Astrocyte of the hippocampus (primary cell): ENCODE results near the gene MRAP2.
"Not testable (repeated sequence)": the region's sequence is repeated elsewhere in the genome, so short reads cannot be mapped to it uniquely, and the experiment has no call there.

Experiments used
- DNase-seq: peaks from one replicate; pipeline ENCODE4 v3.0.0; 2011; ENCODE audit warnings: low read depth, low spot score

Gene MRAP2

DNA sequence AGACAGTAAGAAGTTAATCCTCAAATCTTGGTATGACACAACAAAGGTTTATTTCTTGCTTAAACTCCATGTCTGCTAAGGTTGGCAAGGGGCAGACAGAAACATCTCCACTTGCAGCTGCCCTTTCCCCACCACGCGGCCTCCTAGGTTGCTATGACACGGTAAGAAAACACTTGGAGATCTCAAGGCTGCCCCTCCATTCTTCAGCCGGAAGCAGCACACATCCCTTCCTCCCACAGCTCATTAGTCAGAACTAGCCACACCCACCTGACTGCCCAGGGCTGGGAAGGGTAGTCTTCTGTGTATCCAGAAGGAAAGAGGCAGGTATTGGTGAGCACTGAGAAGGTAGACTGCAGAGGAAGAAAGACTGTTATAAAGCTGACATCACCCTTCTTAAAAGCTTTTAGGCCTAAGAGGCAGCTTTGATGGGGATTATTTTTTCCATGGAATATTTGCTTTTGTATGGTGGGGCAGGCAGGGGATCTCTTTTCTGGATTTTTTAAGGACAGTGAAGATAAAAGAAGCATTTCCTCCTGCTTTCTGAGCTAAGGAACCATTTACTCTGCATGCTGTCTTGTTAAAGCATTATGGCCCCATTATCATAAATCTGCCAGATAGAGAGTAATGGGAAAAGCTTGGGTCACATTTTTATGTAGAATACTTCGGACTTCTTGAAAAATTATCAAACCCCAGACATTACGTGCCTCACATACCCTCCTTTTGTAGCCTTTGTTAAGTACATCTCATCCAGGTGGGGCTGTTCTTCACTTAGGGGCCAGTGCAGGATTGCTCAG is 41.6 kb downstream of the MRAP2 start:
- DNase-seq = peak; percentile 11

DNA sequence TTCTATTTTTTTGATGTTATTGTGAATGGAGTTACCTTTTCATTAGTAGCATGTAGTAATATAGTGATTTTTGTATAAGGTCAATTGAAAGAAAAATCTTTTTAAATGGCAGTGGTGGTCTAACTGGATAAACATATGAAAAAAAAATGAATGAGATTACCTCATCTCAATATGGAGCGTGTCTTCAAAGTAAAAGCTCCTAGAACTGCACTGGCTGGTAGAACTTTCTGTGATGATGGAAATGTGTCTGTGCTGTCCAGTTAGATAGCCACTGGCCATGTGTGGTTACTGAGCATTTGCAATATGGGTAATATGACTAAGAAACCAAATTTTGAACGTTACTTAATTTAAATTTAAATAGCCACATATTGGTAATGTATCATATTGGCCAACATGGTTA is 44.1 kb downstream of the MRAP2 start:
- DNase-seq = no peak

DNA sequence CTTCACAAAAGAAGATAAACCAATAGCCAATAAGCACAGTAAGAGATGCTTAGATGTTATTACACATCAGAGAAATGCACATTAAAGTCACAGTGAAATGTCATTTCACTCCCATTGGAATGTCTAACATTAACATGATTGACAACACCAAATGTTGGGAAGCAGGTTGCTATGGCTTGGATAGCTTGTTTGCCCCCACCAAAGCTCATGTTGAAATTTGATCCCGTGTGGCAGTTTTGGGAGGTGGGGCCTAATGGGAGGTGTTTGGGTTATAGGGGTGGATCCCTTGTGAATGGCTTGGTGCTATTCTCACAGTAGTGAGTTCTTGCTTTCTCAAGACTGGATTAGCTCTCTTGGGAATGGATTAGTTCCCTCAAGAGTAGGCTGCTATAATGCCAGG is 44.8 kb downstream of the MRAP2 start:
- DNase-seq = no peak

DNA sequence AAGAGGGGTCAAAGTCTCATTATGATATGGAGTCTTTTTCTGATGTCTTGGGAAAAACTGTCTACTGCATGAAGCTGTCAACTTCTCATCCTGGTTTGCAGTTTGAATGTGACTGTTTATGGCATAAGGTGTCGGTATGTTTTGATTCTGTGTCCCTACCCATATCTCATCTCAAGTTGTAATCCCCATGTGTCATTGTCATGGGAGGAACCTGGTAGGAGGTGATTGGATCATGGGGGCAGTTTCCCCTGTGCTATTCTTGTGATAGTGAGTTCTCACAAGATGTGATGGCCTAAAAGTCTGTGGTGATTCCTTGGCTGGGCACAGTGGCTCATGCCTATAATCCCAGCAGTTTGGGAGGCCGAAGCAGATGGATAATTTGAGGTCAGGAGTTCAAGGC is 47.6 kb downstream of the MRAP2 start:
- no peak for DNase-seq

DNA sequence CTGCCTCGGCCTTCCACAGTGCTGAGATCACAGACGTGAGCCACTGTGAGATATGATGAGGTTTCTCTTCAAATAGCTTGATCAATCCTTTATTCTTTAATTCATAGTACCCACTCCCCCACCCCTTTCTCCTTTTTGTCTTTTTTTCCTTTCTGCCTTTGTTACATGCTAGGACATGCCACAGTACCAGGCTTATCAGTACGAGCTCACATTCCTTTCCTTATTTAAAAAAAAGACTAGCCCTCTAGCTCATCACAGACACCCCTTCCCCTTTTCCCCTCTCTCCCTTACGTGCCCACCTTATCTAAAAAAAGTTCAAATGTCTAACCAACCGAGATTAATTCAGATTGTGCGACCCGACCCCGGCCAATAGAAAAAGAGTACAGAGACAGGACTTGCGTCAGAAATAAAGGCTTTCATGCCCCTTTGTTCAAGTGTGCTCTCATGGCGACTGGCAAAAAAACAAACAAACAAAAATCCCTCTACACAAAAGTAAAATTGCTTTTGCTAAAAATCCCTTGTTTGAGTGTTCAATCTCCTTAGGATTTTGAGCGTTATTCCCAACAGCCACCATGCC is 49.2 kb downstream of the MRAP2 start:
- peak; percentile 64 for DNase-seq

DNA sequence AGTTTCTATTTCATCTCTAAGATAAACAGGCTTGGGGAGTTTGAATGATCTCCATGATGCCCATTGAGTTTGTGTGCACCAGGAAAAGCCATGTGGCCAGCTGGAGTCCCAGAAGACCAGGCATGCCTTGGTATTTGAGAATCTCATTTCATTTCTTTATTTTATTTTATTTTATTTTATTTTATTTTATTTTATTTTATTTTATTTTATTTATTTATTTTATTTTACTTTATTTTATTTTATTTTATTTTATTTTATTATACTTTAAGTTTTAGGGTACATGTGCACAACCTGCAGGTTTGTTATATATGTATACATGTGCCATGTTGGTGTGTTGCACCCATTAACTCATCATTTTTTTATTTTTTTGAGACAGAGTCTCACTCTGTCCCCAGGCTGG is 51.1 kb downstream of the MRAP2 start:
- not testable (repeated sequence) for DNase-seq

DNA sequence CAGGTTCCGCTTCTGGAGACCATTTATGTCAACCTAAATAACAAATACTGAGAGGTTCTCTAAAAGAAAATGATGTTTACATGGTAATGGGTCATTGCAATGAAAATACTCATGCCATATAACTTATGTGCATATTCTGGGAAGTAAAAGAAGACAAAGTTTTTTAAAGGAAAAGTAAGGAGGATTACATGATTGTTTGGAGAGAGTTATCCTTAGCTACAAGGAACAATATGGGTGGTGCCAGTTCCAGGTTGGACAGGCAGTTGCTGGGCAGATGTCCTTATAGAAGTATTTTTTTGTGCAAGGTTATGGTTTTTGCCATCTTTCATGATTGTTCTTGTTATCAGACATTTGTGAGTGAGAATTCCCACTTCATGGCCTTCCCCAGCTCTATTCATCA is 52.5 kb downstream of the MRAP2 start:
- no peak for DNase-seq

DNA sequence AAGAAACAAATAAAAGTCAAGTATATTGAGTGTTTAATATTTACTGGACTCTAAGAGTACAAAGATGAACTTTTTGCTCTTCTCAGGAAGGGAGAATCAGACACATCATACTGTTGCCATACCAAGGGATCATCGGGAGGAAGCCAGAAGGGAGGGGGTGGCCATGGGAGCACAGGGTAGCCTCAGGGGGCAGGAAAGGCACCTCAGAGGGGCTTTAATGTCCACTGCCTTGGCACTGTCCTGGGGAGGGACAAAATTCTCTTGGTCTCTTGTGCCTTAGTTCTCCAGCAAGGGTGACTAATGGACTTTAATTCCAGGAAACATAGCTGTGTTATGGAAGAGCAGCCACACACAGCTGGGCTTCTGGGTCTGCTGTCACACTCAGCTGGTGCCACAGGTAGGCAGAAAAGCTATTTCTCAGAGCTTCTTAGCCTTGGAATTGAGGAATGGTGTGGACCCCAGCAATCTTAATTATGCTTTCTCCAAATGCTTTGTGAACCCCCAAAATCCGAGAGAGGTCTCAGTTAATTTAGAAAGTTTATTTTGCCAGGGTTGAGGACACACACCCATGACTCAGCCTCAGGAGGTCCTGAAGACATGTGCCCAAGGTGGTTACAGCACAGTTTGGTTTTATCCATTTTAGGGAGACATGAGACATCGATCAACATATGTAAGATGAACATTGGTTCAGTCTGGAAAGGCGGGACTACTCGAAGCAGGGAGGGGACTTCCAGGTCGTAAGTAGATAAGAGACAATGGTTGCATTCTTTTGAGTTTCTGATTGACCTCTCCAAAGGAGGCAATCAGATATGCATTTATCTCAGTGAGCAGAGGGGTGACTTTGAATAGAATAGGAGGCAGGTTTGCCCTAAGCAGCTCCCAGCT is 53.2 kb downstream of the MRAP2 start:
- no peak for DNase-seq

DNA sequence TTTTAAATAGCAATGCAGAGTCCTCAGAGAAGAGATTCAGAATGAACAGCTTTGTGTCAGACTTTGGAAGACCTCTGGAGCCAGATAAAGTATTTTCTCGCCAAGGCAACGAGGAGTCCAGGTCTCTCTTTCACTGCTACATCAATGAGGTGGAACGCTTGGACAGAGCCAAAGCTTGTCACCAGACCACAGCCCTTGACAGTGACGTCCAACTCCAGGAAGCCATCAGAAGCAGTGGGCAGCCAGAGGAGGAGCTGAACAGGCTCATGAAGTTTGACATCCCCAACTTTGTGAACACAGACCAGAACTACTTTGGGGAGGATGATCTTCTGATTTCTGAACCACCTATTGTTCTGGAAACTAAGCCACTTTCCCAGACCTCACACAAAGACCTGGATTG is 55.5 kb downstream of the MRAP2 start:
- DNase-seq = no peak

DNA sequence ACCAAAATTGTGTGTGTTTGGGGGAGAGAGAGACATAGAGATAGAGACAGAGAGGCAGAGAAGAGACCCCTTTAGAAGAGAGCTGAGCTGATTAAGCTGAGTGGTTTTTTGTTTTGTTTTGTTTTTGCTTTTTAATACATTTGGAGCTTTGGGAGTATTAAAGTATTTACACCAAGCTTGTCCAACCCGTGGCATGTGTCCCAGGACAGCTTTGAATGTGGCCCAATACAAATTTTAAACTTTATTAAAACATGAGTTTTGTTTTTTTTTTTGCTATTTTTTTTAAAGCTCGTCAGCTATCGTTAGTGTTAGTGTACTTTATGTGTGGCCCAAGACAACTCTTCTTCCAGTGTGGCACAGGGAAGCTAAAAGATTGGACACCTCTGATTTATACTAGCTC is 56.0 kb downstream of the MRAP2 start:
- no peak for DNase-seq

DNA sequence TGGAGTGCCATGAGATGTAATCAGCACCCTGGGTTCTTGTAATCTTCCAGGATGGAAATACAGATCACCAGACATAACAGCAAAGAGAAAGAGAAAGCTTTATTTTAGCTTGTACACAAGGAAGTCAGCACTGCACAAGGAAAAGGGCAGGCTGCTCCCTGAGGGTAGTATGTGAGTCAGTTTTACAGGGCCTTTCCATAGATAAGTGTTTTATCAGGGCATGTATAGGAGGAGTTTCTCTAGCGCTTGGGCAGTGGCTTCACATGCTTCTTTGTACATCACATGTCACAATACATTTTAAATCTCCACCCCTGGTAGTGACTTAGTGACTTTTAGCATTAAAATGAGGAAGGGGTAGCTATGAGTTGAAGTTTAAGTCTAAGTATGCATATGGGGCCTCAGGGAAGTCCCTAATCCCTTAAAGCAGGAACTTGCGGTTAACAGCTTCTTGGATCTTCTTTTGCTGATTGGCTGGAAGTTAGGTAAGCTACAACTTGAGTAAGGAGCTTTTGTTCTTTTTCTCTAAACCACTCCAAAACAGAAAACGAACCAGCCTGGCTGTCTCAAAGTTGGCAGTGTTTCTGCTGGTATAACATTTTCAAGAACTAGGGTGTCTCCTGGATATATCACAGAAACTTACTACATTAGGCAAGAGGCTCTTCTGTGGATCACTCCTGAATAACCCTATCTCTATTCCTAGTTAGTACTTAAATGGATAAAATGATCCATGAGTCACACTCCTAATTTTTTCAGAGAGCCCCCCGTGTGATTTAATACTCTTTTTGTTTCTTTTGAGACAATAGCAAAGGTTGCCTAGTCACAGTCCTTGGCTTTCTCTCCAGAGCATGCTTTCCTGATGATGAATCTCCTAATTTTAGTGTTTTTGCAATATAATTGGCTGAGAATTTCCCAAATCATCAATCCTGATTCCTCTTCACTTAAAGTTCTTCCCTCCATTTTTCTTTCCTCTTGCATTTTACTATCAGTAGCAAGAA is 60.2 kb downstream of the MRAP2 start:
- DNase-seq = no peak

DNA sequence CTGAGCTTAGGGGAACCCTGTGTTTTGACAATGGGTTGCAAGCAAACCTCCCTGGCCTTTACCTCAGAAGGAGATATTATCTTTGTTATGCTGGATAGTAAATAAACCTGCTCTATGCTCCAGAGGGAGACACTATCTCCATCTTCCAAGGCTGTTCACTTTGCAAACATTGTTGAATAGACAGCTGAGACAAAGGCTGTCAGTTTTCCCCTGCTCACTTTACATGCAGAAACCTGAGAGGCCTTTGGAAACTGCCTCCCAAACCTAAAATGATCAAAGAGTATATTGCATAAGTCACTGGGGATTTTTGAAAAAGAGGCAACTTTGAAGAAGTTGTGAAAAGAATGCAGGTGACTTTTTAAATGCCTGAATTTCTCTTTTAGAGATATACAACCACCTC is 61.6 kb downstream of the MRAP2 start:
- no peak for DNase-seq

DNA sequence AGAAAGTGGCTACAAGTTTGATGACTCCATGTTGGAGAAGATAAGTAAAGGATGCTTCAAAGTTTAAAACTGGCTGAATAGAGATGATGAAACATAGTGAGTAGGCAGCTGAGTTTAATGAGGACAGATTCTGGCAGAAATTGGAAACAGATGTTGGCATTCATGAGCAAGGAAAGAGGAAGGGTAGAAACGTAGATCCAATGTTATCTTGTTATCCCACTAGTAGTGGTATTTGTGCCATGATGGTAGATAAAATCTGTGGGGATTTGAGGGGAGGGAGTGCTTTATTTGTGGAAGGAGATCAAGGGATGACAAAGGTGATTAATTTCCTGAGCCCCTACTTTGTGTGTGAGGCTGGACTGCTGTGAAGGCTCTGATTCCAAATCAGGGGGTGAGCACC is 69.5 kb downstream of the MRAP2 start:
- DNase-seq = no peak

DNA sequence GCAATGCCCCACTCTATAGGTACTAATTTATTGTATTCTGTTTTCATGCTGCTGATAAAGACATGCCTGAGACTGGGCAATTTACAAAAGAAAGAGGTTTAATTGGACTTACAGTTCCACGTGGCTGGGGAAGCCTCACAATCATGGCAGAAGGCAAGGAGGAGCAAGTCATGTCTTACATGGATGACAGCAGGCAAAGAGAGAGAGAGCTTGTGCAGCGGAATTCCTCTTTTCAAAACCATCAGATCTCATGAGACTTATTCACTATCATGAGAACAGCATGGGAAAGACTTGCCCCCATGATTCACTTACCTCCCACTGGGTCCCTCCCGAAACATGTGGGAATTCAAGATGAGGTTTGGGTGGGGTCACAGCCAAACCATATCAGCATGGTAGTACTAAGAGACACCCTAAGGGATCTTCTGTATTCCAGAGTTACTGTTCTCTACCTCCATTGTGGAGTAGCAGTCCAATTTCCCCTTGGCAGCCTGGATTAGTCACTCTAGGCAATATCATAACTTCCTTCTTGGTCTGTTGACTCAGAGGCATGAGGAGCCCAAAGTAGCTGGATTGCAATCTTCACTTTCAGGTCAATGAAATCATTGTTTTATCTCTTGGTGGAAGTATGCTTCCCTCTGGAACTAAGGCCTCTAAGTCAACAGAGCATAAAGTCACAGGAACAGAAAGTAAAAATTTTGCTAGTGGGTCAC is 71.8 kb downstream of the MRAP2 start:
- not testable (repeated sequence) for DNase-seq

DNA sequence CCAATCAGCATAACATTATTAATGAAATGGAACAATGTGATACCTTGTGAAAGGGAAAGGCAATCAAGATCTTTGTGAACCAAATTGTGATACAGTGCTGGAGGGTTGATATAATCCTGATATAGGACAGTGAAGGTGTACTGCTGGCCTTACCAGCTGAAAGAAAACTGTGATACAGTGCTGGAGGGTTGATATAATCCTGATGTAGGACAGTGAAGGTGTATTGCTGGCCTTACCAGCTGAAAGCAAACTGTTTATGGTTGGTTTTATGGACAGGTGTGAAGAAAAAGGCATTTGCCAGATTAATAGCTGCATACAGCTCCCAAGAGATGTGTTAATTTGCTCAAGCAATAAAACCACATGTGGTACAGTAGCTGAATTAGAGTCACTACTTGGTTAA is 73.9 kb downstream of the MRAP2 start:
- DNase-seq = no peak

DNA sequence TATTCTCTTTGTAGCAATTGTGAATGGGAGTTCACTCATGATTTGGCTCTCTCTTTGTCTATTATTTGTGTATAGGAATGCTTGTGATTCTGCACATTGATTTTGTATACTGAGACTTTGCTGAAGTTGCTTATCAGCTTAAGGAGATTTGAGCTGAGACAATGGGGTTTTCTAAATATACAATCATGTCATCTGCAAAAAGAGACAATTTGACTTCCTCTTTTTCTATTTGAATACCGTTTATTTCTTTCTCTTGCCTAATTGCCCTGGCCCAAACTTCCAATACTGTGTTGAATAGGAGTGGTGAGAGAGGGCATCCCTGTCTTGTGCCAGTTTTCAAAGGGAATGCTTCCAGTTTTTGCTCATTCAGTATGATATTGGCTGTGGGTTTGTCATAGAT is 77.8 kb downstream of the MRAP2 start:
- DNase-seq = not testable (repeated sequence)

DNA sequence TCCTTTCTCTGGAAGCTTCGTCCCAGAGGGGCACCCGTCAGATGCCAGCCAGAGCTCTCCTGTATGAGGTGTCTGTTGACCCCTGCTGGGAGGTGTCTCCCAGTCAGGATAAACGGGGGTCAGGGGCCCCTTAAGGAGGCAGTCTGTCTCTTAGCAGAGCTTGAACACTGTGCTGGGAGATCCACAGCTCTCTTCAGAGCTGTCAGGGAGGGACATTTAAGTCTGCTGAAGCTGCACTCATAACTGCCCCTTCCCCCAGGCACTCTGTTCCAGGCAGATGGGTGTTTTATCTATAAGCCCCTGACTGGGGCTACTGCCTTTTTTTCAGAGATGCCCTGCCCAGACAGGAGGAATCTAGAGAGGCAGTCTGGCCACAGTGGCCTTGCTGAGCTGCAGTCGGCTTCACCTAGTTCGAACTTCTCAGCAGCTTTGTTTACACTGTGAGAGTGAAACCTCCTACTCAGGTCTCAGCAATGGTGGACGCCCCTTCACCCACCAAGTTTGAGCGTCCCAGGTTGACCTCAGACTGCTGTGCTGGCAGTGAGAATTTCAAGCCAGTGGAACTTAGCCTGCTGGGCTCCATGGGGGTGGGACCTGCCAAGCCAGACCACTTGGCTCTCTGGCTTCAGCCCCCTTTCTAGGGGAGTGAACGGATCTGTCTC is 81.5 kb downstream of the MRAP2 start:
- not testable (repeated sequence) for DNase-seq

DNA sequence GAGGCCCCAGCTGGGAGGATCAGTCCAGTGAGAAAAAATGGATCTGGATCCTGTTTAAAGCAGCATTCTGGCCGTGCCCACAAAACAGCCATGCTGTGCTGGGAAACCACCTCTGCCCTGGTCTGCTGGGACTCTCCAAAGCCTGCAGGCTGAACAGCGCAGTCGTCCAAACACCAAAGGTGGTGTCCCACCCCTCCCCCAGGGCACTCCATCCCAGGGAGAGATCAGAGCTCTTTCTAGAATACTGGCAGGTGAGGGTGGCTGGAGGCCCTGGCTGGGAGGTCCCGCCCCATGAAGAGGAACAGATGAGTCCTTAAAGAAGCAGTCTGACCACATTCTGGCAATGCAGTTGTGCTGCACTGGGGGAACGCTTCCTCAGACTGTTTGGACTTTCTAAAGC is 84.6 kb downstream of the MRAP2 start:
- DNase-seq = no peak

DNA sequence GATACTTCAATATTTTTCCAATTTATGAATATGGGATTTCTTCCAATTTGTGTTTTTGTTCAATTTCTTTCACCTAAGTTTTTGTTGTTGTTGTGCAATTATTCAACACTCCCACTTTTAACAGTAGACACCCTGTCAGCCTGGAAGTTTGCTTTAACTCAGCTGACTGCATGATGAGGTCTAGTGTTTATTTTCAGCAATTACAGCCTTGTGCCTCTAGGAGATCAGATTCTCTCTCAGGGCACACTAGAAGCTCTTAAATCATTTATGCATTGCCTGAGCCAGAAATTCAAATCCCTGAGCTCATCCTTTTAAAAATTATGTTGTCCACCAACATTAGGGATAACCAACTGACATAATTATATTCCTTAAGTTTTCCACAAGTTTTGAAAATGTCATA is 85.7 kb downstream of the MRAP2 start:
- no peak for DNase-seq

DNA sequence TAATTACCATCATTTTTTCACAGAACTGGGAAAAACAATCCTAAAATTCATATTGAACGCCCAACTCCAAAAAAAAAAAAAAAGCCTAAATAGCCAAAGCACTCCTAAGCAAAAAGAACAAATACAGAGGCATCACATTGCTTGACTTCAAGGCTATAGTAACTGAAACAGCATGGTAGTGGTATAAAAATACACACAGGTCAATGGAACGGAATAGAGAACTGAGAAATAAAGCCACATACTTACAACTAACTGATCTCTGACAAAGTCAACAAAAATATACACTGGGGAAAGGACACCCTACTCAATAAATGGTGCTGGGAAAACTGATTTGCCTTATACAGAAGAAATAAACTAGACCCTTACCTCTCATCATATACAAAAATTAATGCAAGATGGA is 89.6 kb downstream of the MRAP2 start:
- no peak for DNase-seq
